Mesendoderm (in vitro differentiated cells): ENCODE data around the gene CHCHD1.
"Not testable (repeated sequence)": the region's sequence is repeated elsewhere in the genome, so short reads cannot be mapped to it uniquely, and the experiment has no call there.

Experiments used
- DNase-seq: peaks from one replicate; pipeline ENCODE4 v3.0.0; 2013
- H2AK5ac ChIP-seq: 2 replicates; pipeline ENCODE4 v1.6.1; 2013; ENCODE audit warnings: low read length, inconsistent platforms
- H2BK120ac ChIP-seq: 2 replicates; pipeline ENCODE4 v1.6.1; 2013; ENCODE audit warnings: low read depth, mild to moderate bottlenecking, low read length, moderate library complexity, mixed read lengths
- H2BK15ac ChIP-seq: replicated peaks from 2 replicates; pipeline ENCODE4 v1.6.1; 2013; ENCODE audit warnings: low read depth, mild to moderate bottlenecking, moderate library complexity
- H2BK5ac ChIP-seq: 2 replicates; pipeline ENCODE4 v1.6.1; 2013; ENCODE audit warnings: low read length, inconsistent platforms
- H3K18ac ChIP-seq: 2 replicates; pipeline ENCODE4 v1.6.1; 2013; ENCODE audit warnings: mild to moderate bottlenecking, low read length, mixed read lengths
- H3K23ac ChIP-seq: one replicate; pipeline ENCODE4 v1.6.1; 2013; ENCODE audit warnings: low read length
- H3K27ac ChIP-seq: 2 replicates; pipeline ENCODE4 v1.5.1; 2013; ENCODE audit warnings: low read depth, mild to moderate bottlenecking, inconsistent platforms, low read length, moderate library complexity
- H3K27me3 ChIP-seq: 2 replicates; pipeline ENCODE4 v1.6.1; 2013; ENCODE audit warnings: low read length, control low read depth, mild to moderate bottlenecking, inconsistent platforms; ENCODE audit not compliant: insufficient read depth, poor library complexity
- H3K36me3 ChIP-seq: 2 replicates; pipeline ENCODE4 v1.6.1; 2013; ENCODE audit warnings: low read length, inconsistent platforms; ENCODE audit not compliant: control insufficient read depth, insufficient read depth
- H3K4ac ChIP-seq: one replicate; pipeline ENCODE4 v1.6.1; 2013; ENCODE audit warnings: low read depth, mild to moderate bottlenecking, low read length, moderate library complexity
- H3K4me1 ChIP-seq: 2 replicates; pipeline ENCODE4 v1.6.1; 2013; ENCODE audit warnings: low read depth, low read length, inconsistent platforms; ENCODE audit not compliant: control insufficient read depth
- H3K4me2 ChIP-seq: 2 replicates; pipeline ENCODE4 v1.6.1; 2013; ENCODE audit warnings: low read length
- H3K4me3 ChIP-seq: 2 replicates; pipeline ENCODE4 v1.5.1; 2013; ENCODE audit warnings: mild to moderate bottlenecking, low read length
- H3K56ac ChIP-seq: one replicate; pipeline ENCODE4 v1.6.1; 2013; ENCODE audit warnings: low read length
- H3K79me1 ChIP-seq: 2 replicates; pipeline ENCODE4 v1.6.1; 2013; ENCODE audit warnings: low read length, inconsistent platforms
- H3K79me2 ChIP-seq: 2 replicates; pipeline ENCODE4 v1.6.1; 2013; ENCODE audit warnings: mild to moderate bottlenecking, low read length; ENCODE audit not compliant: control insufficient read depth, insufficient read depth
- H3K9ac ChIP-seq: 2 replicates; pipeline ENCODE4 v1.6.1; 2013; ENCODE audit warnings: low read length, inconsistent platforms
- H4K5ac ChIP-seq: one replicate; pipeline ENCODE4 v1.6.1; 2013; ENCODE audit warnings: low read length
- H4K8ac ChIP-seq: one replicate; pipeline ENCODE4 v1.6.1; 2013; ENCODE audit warnings: low read depth, mild to moderate bottlenecking, control low read depth, low read length, moderate library complexity
- WGBS: extraction: QIAGEN DNeasy Blood & Tissue Kit; methylation state at CpG from one replicate; pipeline ENCODE4 v1.1.7; 2013; ENCODE audit warnings: low lambda C conversion rate, missing lambda C conversion rate; ENCODE audit not compliant: insufficient coverage; ENCODE audit errors: extremely low coverage; 5-methylcytosine and 5-hydroxymethylcytosine counted together

Gene CHCHD1

DNA sequence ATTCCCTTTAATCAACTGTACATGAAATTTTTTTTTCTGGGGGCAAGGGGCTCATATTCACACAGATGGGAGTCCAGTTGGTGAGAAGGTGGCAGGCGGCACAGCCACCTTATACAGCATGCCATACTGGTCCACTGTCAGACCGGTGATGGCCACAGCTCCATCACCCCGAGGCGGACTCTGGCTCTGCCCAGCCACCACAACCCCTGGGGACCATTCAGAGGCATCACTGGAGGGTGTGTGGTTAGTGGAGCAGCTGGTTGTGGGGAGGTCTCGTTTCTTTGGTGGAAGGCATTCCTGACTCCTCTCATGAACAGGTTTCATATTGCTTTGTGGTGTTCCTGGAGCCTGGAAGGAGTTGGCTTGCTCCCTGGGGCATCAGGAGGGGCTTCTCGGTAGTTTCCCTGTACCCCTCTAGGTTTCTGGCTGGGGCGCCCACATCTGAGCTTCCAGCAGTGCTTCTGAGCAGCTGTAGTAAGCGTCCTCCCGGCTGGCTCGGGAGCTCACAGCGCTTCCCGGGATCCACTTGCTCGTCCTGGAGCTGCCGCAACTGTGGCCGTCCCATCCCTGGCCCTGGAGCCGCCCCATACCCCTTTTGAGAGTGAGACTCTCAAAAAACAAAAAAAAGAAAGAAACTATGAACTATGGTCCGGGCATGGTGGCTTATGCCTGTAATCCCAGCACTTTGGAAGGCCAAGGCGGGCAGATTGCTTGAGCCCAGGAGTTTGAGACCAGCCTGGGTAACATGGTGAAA is 41.2 kb upstream of the CHCHD1 start:
- H3K18ac ChIP-seq, DNase-seq, H3K23ac ChIP-seq, H3K9ac ChIP-seq, H2BK15ac ChIP-seq, H3K4me2 ChIP-seq, H3K27me3 ChIP-seq, H2BK120ac ChIP-seq, H3K27ac ChIP-seq, H2AK5ac ChIP-seq, H3K79me2 ChIP-seq, H3K79me1 ChIP-seq, H4K8ac ChIP-seq, H3K36me3 ChIP-seq, H2BK5ac ChIP-seq, H4K5ac ChIP-seq, H3K4me3 ChIP-seq, H3K56ac ChIP-seq: not testable (repeated sequence)
- no CpG with 5 or more reads among the region's 18 CpGs for WGBS
- Histone ChIP-seq H3K4ac (peak overlapping the region; percentile 27), H3K4me1 (peaks cover 13% of the 10 kb centered on the region)

DNA sequence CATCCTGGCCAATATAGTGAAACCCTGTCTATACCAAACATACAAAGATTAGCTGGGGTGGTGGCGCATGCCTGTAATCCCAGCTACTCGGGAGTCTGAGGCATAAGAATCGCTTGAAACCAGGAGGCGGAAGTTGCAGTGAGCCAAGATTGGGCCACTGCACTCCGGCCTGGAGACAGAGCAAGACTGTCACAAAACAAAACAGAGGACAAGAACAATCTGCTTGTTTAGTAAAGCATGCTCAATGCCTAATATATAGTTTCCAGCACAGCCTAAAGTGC is 39.5 kb upstream of the CHCHD1 start:
- WGBS = no CpG with 5 or more reads among the region's 5 CpGs
- Histone ChIP-seq H3K23ac (no peak overlapping the region), H3K4me1 (peaks cover 13% of the 10 kb centered on the region), H3K4me2 (no peak overlapping the region), H3K4ac (no peak overlapping the region), H3K56ac (peak overlapping the region; percentile 50), H2BK5ac (no peak overlapping the region), H3K79me1 (peaks cover 10% of the 10 kb centered on the region), H2AK5ac (peak overlapping the region; percentile 18), H3K27ac (peak overlapping the region; percentile 7), H3K18ac (no peak overlapping the region), H3K27me3 (no peaks in the 10 kb centered on the region), H3K4me3 (no peak overlapping the region), H4K5ac (no peak overlapping the region), H4K8ac (no peak overlapping the region), H3K9ac (no peak overlapping the region), H2BK15ac (no peak overlapping the region), H3K79me2 (peaks cover 5% of the 10 kb centered on the region), H3K36me3 (peaks cover 3% of the 10 kb centered on the region), H2BK120ac (no peak overlapping the region)
- no peak for DNase-seq

DNA sequence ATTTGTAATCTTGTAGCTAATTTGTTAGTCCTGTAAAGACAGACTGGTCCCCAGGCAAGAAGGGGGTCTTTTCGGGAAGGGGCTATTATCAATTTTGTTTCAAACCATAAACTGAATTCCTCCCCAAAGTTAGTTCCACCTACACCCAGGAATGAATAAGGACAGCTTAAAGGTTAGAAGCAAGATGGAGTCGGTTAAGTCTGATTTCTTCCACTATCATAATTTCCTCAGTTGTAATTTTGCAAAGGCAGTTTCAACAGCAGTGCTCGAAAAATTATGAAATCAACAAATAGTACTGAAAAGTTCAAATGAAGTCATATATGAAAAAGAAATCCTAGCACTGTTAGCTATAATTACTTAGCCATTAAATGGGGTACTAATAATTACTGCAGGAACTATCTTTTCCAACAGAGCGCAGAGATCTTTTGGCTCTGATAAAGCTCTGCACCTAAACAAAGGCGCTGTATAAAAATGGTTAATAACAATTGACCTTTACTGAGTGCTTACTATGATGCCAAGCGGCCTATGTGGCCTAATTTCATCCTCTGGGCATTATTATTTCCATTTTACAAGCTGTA is 38.4 kb upstream of the CHCHD1 start:
- H3K4me1 ChIP-seq = peaks cover 13% of the 10 kb centered on the region
- H3K79me2 ChIP-seq = peaks cover 5% of the 10 kb centered on the region
- WGBS = no CpG with 5 or more reads among the region's 6 CpGs
- H2BK5ac ChIP-seq = peak overlapping the region; percentile 94
- H3K79me1 ChIP-seq = peaks cover 10% of the 10 kb centered on the region
- H3K4me3 ChIP-seq = peak overlapping the region; percentile 92
- H3K4ac ChIP-seq = peak overlapping the region; percentile 97
- peak overlapping the region; percentile 96 for H3K56ac ChIP-seq
- peak overlapping the region; percentile 81 for H3K18ac ChIP-seq
- H3K23ac ChIP-seq = peak overlapping the region; percentile 91
- no peaks in the 10 kb centered on the region for H3K27me3 ChIP-seq
- H3K4me2 ChIP-seq = peak overlapping the region; percentile 80
- H2AK5ac ChIP-seq = peak overlapping the region; percentile 56
- no peak overlapping the region for H2BK15ac ChIP-seq
- no peak overlapping the region for H2BK120ac ChIP-seq
- no peak for DNase-seq
- H3K27ac ChIP-seq = peak overlapping the region; percentile 51
- peak overlapping the region; percentile 99 for H4K5ac ChIP-seq
- H4K8ac ChIP-seq = no peak overlapping the region
- peaks cover 3% of the 10 kb centered on the region for H3K36me3 ChIP-seq
- H3K9ac ChIP-seq = peak overlapping the region; percentile 94

DNA sequence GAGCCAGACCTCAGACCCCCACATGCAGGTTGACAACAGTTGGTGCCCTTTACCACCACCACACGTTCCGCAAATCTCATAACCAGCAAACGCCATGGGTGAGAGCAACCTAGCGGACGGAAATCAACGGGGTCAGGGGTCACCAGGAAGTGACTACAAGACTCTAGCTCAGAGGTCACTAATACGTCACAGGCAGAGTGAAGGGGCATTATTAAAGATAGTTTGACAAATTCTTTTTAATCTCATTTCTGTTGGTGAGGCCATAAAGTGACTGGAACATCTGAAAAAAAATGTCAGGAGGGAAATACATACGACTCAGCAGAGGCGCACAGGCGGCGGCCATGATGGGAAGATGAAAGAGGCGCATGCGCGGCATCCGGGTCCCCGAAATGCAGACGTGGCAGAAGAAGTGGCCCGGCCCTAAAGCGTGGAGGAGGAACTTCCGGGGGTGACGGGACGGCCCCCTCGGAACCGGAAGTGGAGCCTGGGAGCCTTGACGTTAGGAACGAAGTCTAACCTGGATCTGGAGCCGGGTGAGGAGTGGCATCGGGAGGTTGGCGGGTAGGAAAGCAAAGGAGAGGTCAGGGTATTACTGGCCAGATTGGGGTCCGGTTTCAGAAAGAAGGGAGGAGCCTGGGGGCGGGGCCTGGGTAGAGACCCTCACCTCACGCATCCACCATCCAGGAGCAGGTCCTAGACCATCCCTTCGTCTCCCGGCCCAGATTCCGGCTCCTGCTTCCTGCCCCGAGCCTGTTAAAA is 37.8 kb upstream of the CHCHD1 start, which contains the start of gene SEC24C:
SEC24C (plus strand) TSS at position 468 of the 759 bp plus-strand sequence. CDS start 2,461 bp downstream, outside the sequence.
- H2BK120ac ChIP-seq = no peak within 1 kb of the TSS
- peaks cover 5% of the 10 kb centered on the region for H3K79me2 ChIP-seq
- H3K27me3 ChIP-seq = no peaks in the 10 kb centered on the region
- no peak within 1 kb of the TSS for H2BK15ac ChIP-seq
- H3K27ac ChIP-seq = peak within 1 kb of the TSS; percentile 88
- H3K18ac ChIP-seq = peak within 1 kb of the TSS; percentile 81
- peak within 1 kb of the TSS; percentile 99 for H4K5ac ChIP-seq
- peak; percentile 98 for DNase-seq
- peak within 1 kb of the TSS; percentile 94 for H3K9ac ChIP-seq
- H3K36me3 ChIP-seq = peaks cover 3% of the 10 kb centered on the region
- H3K56ac ChIP-seq = peak within 1 kb of the TSS; percentile 96
- peak within 1 kb of the TSS; percentile 56 for H2AK5ac ChIP-seq
- peak within 1 kb of the TSS; percentile 91 for H3K23ac ChIP-seq
- peak within 1 kb of the TSS; percentile 97 for H3K4ac ChIP-seq
- H3K4me2 ChIP-seq = peak within 1 kb of the TSS; percentile 91
- peaks cover 13% of the 10 kb centered on the region for H3K4me1 ChIP-seq
- no peak within 1 kb of the TSS for H4K8ac ChIP-seq
- WGBS = no CpG with 5 or more reads among the region's 36 CpGs
- H3K79me1 ChIP-seq = peaks cover 10% of the 10 kb centered on the region
- H3K4me3 ChIP-seq = peak within 1 kb of the TSS; percentile 92
- H2BK5ac ChIP-seq = peak within 1 kb of the TSS; percentile 94

DNA sequence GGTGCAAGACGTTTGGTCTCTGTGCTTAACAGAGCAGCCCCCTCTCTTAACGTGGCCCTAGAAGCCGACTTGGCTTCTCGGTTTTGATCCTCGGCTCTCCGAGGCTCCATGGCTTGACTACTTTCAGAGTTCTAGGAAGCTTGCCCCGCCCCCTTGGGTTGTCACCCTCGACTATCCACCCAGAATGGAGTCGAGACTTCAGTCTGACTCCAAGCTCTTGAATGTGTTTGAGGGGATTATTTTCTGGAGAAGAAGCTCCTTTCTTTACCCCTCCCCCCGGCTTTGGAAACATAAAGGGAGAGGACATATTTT is 37.2 kb upstream of the CHCHD1 start:
- Histone ChIP-seq H3K79me2 (peaks cover 5% of the 10 kb centered on the region), H2AK5ac (no peak overlapping the region), H2BK5ac (no peak overlapping the region), H3K18ac (peak overlapping the region; percentile 81), H3K56ac (peak overlapping the region; percentile 80), H3K23ac (no peak overlapping the region), H4K8ac (no peak overlapping the region), H3K4ac (no peak overlapping the region), H3K4me1 (peaks cover 13% of the 10 kb centered on the region), H3K79me1 (peaks cover 10% of the 10 kb centered on the region), H3K27ac (peak overlapping the region; percentile 88), H3K36me3 (peaks cover 3% of the 10 kb centered on the region), H3K9ac (peak overlapping the region; percentile 74), H2BK15ac (no peak overlapping the region), H3K4me3 (peak overlapping the region; percentile 45), H3K4me2 (peak overlapping the region; percentile 91), H3K27me3 (no peaks in the 10 kb centered on the region), H4K5ac (no peak overlapping the region), H2BK120ac (no peak overlapping the region)
- WGBS = no CpG with 5 or more reads among the region's 10 CpGs
- DNase-seq = peak; percentile 83
